Measurements from ENCODE around the gene ATP1B4.

Gene ATP1B4

DNA sequence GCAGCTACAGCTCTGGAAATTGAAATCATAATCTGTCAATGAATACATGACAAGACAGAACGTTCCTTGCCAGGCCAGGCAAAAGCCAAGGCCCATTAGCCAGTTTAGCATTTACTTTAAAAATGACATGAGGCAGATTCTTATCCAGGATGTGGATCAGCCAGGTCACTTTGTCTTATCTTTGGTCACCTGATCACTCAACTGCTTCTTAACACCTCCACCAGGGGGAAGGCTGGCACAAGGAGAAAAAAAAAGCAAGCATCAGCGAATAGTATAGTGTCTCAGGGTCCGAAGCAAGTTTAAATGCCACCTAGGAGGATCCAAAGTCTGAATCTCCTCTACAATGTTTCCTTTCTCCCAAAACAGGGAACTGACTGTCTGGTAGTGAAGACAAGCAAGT, 18.8 kb downstream of the ATP1B4 start:
- no peaks in the 10 kb centered on the region for H3K27me3 ChIP-seq (ENCODE audit: insufficient read depth, low read length, poor library complexity, severe bottlenecking)
- peak overlapping the region; percentile 30; the same call in 1 of the 2 replicates for H2AFZ ChIP-seq (ENCODE audit: low read length)
- H3K79me2 ChIP-seq (ENCODE audit: insufficient read depth, low read length): no peaks in the 10 kb centered on the region
- H3K4me2 ChIP-seq (ENCODE audit: low read depth, low read length, poor library complexity, severe bottlenecking): no peak overlapping the region
- TF ChIP-seq, protein P1, sequence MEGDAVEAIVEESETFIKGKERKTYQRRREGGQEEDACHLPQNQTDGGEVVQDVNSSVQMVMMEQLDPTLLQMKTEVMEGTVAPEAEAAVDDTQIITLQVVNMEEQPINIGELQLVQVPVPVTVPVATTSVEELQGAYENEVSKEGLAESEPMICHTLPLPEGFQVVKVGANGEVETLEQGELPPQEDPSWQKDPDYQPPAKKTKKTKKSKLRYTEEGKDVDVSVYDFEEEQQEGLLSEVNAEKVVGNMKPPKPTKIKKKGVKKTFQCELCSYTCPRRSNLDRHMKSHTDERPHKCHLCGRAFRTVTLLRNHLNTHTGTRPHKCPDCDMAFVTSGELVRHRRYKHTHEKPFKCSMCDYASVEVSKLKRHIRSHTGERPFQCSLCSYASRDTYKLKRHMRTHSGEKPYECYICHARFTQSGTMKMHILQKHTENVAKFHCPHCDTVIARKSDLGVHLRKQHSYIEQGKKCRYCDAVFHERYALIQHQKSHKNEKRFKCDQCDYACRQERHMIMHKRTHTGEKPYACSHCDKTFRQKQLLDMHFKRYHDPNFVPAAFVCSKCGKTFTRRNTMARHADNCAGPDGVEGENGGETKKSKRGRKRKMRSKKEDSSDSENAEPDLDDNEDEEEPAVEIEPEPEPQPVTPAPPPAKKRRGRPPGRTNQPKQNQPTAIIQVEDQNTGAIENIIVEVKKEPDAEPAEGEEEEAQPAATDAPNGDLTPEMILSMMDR (conservative IDR thresholded peaks at IDR 0.05; ENCODE audit: low read length): peak; percentile 68
- TF ChIP-seq EZH2phosphoT487 (IDR thresholded peaks at IDR 0.05; ENCODE audit: borderline replicate concordance): no peak
- H3K9ac ChIP-seq (ENCODE audit: low read depth, low read length, poor library complexity, severe bottlenecking): no peak overlapping the region
- H3F3A ChIP-seq (ENCODE audit: low read depth): no peaks in the 10 kb centered on the region
- no peaks in the 10 kb centered on the region for H3K4me1 ChIP-seq (ENCODE audit: insufficient read depth, low read length, poor library complexity, severe bottlenecking)
- H3K9me3 ChIP-seq (ENCODE audit: insufficient read depth, low read depth, low read length): no peaks in the 10 kb centered on the region
- no peaks in the 10 kb centered on the region for H3K9me2 ChIP-seq (replicated peaks; ENCODE audit: low read depth, low read length)
- H3K4me3 ChIP-seq (ENCODE audit: low read length, poor library complexity, severe bottlenecking): no peak overlapping the region
- no peaks in the 10 kb centered on the region for H3K36me3 ChIP-seq (ENCODE audit: insufficient read depth, low read length)
- no peaks in the 10 kb centered on the region for H4K20me1 ChIP-seq (ENCODE audit: insufficient read depth, low read length, poor library complexity, severe bottlenecking)

DNA sequence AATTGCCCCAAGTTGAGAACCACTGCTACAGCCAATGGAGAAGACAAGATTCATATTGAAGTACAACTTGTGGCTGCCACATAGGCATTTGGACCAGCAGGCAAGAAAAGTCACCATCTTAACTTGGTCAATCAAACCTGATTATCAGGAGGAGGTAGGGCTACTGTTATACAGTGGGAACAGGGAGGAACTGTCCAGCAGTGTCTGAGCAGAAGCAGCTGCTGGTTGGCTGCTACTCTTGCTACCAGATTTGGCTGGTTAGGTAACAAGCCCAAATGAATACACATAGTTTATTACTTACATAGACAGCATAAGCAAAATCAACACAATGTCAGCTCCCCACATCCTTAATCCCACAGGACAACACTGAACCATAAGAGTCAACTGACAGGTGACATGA, 39.4 kb downstream of the ATP1B4 start:
- Histone ChIP-seq H2AFZ (ENCODE audit: low read length) (no peak overlapping the region), H3F3A (ENCODE audit: low read depth) (no peaks in the 10 kb centered on the region), H3K4me1 (ENCODE audit: insufficient read depth, low read length, poor library complexity, severe bottlenecking) (no peaks in the 10 kb centered on the region), H4K20me1 (ENCODE audit: insufficient read depth, low read length, poor library complexity, severe bottlenecking) (no peaks in the 10 kb centered on the region), H3K36me3 (ENCODE audit: insufficient read depth, low read length) (no peaks in the 10 kb centered on the region), H3K9me3 (ENCODE audit: insufficient read depth, low read depth, low read length) (no peaks in the 10 kb centered on the region), H3K9me2 (replicated peaks; ENCODE audit: low read depth, low read length) (no peaks in the 10 kb centered on the region), H3K9ac (ENCODE audit: low read depth, low read length, poor library complexity, severe bottlenecking) (no peak overlapping the region), H3K27me3 (ENCODE audit: insufficient read depth, low read length, poor library complexity, severe bottlenecking) (no peaks in the 10 kb centered on the region), H3K4me3 (ENCODE audit: low read length, poor library complexity, severe bottlenecking) (no peak overlapping the region), H3K79me2 (ENCODE audit: insufficient read depth, low read length) (no peaks in the 10 kb centered on the region), H3K4me2 (ENCODE audit: low read depth, low read length, poor library complexity, severe bottlenecking) (no peak overlapping the region)
- TF ChIP-seq, protein P1 (conservative IDR thresholded peaks at IDR 0.05; ENCODE audit: low read length): no peak
- TF ChIP-seq EZH2phosphoT487 (IDR thresholded peaks at IDR 0.05; ENCODE audit: borderline replicate concordance): no peak

DNA sequence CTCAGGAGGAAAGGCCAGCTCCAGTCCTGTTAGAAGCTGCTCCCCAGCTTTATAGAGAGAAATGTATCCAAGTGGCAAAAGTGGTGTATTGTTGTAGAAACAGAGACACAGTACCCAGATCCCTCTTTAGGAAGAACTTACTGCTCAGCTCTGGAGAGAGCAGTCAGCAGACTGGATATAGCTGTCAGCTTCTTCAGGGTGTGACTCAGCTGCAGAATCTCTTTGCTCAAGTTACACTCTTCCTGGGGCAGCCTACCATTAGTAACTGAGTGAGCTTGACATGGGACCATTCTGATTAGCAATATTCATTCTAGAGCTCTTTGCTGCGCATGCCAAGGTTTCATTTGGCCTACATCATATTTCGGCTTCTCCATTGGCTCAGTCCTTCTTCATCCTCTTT, 40.5 kb downstream of the ATP1B4 start:
- no peaks in the 10 kb centered on the region for H3F3A ChIP-seq (ENCODE audit: low read depth)
- H3K27me3 ChIP-seq (ENCODE audit: insufficient read depth, low read length, poor library complexity, severe bottlenecking): no peaks in the 10 kb centered on the region
- no peak for TF ChIP-seq EZH2phosphoT487 (IDR thresholded peaks at IDR 0.05; ENCODE audit: borderline replicate concordance)
- TF ChIP-seq, protein P1 (conservative IDR thresholded peaks at IDR 0.05; ENCODE audit: low read length): no peak
- H3K4me1 ChIP-seq (ENCODE audit: insufficient read depth, low read length, poor library complexity, severe bottlenecking): no peaks in the 10 kb centered on the region
- H3K4me2 ChIP-seq (ENCODE audit: low read depth, low read length, poor library complexity, severe bottlenecking): no peak overlapping the region
- H3K9me3 ChIP-seq (ENCODE audit: insufficient read depth, low read depth, low read length): no peaks in the 10 kb centered on the region
- H4K20me1 ChIP-seq (ENCODE audit: insufficient read depth, low read length, poor library complexity, severe bottlenecking): no peaks in the 10 kb centered on the region
- no peaks in the 10 kb centered on the region for H3K9me2 ChIP-seq (replicated peaks; ENCODE audit: low read depth, low read length)
- H2AFZ ChIP-seq (ENCODE audit: low read length): no peak overlapping the region
- H3K4me3 ChIP-seq (ENCODE audit: low read length, poor library complexity, severe bottlenecking): no peak overlapping the region
- H3K9ac ChIP-seq (ENCODE audit: low read depth, low read length, poor library complexity, severe bottlenecking): no peak overlapping the region
- no peaks in the 10 kb centered on the region for H3K79me2 ChIP-seq (ENCODE audit: insufficient read depth, low read length)
- H3K36me3 ChIP-seq (ENCODE audit: insufficient read depth, low read length): no peaks in the 10 kb centered on the region
